Right forelimb (tissue), 1 donor: ENCODE measurements around the gene ZNF329.
A peak's percentile ranks its signal among the peaks of the same experiment; 100 is the strongest.

Experiments
- DNase-seq: peaks from one replicate; pipeline ENCODE4 v3.0.0-alpha.2; 2018

Gene ZNF329

DNA sequence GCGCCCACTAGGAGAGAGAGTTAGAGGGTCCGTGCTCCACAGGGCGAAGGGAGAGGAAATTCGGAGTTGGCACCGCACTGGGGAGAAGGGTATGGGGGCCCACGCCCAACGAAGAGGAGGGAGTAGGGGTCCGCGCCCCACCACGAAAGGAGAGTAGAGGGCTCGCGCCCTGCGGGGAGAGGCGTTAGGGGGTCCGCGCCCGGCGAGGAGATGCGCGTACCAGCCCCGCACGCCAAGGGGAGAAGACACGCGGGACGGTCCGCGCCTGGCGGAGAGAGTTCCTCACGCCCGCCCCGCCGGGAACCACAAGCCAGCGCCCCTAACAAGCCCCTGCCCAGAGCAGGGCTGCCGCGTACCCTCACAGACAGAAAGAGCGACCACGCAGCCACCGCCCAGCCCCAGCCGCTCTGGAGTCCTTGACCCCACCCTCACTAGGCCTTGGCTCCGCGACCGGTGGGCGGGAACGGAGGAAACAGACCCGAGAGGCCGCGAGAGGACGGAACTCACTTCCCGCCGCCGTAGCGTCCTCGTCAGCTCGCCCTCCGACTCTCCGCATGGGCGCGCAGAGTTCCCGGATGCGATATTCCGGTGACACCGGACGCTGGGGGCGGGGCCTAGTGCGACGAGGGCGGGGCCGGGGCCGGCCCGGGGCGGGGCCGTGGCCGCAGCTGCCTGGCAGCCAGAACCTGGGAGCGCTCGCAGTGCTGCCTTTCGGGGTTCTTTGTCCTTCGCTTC, 32.6 kb downstream of the ZNF329 start:
- DNase-seq, result peak; percentile 56

DNA sequence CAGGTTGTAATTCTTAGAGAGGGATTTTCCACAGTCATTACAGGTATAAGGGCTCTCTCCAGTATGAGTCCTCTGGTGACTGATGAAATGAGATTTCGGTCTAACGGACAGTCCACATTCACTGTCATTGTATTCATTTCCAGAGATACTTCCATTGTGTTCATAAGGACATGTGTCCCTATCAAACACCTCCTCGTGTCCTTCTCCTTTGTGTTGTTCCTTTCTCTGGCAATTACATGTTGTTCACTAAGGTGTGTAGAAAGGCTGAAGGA, 42.1 kb downstream of the ZNF329 start:
- DNase-seq, result no peak

DNA sequence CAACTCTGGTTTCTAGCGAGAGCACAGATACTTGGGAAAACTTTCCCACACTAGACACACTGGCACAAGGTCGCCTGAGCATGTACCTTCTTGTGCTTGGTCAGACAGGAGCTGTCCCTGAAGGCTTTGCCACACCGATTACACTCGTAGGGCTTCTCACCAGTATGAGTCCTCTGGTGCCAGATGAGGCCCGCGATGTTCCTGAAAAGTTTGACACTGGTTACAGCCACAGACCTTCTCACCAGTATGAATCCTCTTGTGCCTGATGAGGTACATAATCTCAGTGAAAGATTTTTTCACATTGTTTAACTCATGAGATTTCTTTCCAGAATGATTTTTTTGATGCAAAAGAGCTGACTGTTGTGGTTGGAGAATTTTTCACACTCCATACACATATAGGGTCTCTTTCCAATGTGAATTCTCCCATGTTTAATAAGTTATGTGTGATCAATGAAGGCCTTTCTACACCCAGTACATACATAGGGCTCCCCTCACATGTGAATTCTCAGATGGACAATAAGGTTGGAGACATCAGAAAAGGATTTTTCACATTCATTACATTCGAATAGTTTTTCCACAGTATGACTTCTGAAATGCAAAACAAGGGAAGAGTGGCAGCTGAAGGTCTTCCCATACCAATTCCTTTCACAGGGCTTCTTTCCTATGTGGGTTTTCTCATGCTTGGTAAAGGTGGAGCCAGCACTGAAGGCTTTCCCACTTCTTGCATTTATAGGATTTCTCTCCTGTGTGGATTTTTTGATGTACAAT, 42.6 kb downstream of the ZNF329 start:
- DNase-seq, result no peak

DNA sequence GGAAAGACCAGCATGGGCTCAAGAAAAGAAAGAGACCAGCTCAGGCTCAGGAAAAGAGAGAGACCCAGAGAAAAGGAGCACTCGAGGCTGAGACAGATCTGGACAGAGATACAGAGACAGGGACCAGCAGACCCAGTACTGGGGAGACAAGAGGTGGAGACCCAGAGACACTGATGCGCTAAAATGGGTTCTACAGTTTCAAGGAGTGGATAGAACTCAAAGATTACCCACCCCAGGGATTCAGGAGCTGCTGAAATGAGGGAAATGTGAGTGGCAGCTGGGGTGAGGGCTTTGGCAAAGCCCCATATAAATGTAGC, 51.9 kb downstream of the ZNF329 start:
- no peak for DNase-seq

DNA sequence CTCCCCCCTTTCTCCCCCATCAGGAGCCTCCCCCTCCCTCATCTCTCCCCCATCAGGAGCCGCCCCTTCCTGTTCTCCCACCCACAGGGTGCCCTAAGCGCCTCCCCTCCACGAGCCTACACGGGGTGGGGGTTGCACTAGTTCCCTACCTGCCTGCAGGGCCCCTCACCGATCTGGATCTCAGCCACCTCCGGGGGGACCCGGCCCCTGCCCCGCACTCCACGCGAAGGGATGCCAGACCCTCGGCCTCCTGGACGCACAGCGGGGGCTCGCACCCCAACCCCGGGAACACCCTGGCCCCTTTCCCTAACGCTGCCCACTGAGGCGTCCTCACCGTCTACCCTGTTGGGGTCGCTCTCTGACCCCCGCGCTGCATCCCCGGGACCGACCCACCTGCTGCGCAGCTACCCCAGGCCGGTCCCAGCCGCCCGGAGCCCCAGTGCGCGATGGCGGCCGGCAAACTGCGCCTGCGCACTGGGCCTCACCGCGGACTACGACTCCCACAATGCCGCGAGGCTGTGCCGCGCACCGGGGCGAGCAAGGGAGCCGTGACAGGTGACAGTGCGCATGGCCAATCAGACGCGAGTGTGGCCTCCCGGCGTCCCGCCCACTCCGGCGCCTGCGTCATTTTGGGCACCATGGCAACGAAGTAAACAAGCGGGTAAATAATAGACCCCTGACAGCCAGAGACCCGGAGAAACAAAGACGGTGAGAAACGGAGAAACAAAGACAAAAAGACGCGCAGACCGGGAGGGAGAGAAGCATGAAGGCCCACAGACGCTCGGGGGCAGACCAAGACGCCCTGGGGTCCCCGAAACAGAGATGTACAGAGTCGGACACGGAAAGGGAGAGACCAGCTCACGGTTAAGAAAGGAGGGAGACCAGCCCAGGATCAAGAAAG, 52.6 kb downstream of the ZNF329 start, which contains the start of gene ZSCAN18:
ZSCAN18 (minus strand) TSS at position 451 of the 901 bp plus-strand sequence. CDS start 7,964 bp downstream, outside the sequence.
- DNase-seq, result peak; percentile 99

DNA sequence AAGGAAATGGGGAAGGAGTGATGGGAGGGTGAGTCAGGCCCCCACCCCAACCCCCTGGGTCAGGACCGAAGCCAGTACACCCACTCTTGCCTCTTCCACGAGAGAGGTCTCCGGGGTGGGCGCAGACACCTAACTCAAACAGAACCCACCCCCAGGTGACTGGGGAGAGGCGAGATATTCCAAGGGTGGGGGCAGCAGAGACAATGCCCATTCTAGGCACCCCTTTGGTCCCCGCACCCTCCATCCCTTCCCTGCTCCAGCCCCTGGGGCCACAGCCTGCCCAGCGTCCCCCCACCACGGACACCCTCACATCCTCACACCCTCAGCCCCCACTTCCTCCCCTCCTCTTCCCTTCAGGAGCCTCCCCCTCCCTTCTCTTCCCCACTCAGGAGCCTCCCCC, 53.2 kb downstream of the ZNF329 start:
- no peak for DNase-seq

DNA sequence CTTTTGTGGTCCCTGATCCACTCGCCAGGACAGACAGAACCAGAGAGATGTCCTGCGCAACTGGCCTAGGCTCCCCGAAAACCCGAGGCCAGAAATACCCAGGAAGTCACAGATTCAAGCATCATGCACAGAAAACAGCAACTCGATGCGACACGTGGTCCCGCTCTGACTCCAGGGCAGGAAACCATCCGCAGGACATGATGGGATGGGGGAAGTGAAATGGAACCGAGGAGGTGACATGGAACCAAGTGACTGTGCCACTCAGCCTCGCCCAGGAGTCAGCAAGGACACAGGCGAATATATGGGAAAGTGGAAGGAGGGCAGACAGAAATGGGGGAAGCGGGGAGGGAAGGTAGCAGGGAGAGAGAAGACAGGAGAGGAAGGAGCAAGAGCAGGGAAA, 53.7 kb downstream of the ZNF329 start:
- no peak for DNase-seq

DNA sequence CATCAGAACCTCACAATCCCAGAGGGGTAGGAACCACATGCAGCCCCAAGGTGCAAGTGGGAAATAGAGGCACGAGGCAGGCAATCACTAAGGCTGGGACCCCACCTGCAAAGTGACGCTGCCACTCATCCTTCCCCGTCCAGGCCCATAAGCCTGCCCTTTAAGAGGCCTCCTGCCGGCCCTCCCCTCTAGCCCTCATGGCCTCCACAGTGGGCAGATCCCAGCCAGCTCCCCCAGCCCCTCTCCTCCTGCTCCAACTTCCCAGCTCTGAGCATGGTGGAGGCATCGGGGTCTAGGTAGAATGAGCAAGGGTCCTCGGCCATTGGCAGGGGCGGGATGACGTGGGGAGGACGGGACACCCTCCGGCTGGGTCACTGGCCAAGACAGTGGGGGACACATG, 55.3 kb downstream of the ZNF329 start:
- DNase-seq, result no peak

DNA sequence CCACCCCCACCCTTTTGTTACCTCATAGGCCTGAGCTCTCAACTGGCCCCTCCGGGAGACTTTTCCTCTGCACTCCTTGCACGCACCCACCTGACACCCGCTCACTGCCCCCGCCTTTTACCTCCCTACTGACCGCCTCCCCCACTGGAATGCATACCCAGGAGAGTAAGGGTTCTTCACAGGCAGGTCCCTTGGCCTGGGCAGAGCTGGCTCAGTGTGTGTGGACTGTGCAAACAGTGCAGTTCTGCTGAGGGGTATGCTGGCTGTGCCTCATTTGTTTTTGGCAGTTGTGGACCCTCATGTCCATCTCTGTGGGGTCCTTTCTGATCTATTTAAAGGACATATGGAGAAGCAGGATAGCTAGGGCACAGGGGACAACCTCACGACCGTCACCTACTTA, 57.5 kb downstream of the ZNF329 start:
- DNase-seq, result no peak

DNA sequence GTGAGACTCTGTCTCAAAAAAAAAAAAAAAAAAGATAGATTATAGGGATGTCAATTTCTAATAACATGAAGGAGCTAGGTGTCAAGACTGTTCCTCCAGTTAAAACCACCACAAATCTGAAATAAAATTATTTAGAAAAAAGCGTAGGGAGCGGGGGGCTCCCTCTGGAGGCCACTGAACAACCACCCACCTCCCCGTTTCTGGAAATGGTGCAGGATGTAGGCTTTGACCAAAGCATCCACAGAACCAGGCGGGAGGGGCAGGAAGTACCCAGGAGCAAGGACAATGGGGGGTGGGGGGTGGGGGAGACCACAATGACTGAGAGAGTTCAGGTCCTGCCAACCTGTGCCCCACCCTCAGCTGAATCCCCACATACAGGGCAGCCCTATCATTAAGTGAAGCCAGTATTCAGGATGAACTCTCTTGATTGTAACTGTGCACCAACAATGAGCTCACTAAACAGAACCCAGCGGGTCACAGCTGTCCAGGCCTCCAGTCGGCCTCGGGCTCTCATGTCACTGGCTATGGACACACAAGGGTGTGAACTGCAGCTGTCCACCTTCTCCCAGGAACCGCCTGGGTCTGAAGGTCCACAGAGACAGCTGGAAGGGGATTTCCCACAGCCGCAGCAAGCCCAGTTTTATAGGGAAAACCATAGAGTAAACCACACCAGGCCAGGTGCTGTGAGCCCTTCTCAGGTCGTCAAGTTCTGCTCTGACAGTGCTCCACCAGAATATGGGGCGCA, 59.2 kb downstream of the ZNF329 start:
- DNase-seq, result no peak

DNA sequence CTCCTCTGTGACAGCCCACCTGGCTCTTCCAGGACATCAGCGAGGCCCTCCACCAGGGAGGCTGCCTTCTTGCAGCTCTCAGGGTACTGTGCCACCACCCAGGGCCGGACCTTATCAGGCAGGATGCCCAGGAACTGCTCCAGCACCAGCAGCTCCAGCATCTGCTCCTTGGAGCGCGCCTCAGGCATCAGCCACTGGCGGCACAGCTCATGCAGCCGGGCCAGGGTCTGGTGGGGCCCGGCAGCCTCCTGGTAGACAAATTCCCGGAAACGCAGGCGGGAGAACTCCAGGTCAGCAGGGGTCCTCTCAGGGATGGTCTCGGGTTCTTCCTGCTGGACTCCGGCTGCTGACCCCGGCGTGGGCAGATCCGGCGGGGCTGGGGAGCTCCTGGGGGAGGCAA, 60.7 kb downstream of the ZNF329 start:
- no peak for DNase-seq

DNA sequence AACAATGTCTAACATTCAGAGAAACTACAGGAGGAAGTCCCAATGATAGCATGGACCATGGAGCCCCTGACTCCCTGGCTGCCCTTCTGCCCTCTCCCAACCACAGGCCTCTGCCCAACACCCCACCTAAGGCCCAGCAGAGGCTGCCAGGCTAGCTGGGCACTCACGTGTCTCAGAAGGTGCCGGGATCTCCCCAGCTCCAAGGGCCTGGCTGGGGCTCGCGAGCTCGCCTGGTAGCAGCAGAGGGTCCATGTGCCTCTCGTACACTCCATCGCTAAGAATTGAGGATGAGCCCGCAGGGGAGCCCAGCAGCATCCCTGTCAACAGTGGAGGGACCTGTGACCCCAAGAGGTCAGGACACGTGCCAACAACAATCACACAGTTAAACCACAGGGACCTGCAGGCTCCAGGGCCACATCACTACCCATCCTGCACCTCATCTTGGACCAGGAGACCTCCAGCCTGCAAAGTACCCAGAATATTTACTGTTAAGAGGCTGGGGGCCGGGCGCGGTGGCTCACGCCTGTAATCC, 62.0 kb downstream of the ZNF329 start:
- no peak for DNase-seq

DNA sequence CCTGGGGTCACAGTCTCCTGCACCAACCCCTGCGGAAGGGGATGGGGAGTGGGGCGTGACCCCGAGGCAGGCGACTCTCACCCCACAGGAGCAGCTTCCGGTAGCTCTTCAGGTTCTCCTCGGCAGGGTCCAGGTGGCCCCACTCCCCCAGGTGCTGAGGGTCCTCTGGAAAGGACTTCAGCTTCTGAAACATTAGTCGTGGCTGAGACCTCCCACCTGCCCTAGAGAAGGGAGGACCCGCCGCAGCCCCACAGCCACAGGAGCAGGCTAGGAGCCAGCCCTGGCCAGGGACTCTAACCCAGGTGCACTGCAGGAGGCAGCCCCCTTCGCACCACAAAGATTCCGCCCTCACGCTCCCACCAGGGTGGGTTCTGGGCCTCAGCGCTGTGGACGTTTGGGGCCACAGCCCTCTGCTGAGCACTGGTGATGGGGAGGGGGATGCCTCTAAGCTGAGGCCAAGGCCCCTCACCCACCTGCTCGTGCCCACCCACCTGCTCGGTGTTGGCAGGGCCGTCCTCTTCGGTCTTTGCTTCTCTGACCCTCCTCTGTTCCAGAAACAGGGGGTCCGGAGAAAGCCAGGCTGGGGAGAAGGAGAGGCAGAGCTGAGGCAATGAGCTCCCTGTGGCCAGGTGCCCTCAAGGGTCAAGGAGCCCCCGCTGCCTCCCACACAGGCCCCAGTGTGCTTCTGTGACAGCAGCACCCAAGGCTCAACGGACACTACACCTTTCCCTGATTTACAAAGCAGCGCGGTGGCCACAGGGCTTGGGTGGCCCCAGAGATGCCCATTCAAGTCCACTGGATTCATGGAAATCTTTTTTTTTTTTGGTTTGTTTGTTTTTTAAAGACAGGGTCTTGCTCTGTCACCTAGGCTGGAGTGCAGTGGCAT, 63.5 kb downstream of the ZNF329 start:
- DNase-seq, result no peak

DNA sequence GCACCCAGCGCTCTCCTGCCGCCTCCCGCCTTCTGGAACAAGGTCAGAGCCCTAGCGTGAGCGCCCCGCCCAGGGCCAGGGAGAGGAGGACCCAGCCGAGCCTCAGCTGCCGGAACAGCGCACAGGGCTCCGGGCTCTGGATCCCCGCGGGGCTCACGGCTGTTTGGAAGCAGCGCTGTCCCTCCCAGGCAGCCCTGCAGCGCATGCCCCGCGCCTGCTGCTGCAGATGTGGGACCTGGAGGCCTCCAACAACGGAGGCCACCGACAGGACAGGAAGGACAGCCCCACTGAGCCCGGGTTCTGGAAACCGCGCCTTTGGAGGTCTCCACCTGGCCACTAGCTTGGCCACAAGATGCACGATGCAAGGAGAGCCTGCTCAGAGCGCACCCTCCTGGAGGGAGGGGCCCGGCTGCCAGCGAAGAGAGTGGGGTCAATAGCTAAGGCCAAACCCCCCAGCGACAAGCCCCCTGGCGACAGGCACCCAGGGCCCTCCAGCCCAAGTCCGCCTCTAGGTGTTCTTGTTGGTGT, 65.2 kb downstream of the ZNF329 start:
- DNase-seq, result no peak

DNA sequence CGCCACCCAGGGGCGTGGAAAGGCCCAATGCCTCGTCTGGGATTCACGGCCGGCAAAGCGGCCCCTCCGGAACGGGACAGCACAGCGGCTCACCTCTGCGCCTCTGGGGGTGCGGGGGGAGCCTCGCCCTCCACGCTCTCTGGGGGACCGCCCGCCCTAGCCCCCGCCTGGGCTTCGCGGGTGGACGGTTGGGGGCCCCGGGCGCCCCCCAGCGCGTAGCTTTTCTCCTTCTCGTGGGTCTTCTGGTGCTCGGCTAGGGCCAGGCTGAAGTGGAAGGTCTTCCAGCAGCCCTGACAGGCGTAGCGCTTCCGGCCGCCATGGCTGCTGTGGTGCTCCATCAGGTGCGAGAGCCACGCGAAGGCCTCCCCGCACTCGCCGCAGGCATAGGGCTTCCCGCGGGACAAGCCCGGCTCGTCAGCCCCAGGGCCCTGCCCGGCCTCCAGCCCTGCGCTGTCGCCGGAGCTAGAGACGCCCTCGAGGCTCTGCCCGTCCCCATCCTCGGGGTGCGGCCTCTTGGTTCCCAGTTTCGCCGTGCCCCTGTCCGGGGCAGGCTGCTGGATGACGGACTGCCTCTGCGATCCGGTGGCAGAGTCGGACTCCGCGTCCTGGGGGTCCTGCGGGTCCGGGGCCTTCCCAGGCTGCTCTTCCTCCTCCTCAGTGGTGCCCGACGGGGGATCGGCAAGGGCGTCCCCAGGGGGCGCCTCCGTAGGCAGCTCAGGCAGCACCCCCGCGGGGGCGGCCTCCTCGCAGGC, 65.8 kb downstream of the ZNF329 start:
- DNase-seq, result no peak

DNA sequence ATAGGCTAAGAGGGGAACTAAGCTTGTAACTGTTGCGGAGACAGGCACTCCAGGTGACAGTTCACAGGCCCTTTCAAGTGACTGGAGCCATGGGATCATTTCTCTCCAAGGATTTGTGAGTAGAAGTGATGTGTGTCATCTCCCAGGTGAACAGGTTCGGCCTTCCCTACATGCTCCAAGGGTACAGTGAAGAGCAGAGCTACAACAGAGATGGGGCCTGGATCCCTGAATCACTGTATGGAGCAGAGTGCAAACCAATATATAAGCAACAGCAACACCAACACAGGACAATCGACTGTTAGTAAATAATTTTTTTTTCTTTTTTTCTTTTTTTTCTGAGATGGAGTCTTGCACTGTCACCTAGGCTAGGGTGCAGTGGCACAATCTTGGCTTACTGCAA, 67.6 kb downstream of the ZNF329 start:
- no peak for DNase-seq

DNA sequence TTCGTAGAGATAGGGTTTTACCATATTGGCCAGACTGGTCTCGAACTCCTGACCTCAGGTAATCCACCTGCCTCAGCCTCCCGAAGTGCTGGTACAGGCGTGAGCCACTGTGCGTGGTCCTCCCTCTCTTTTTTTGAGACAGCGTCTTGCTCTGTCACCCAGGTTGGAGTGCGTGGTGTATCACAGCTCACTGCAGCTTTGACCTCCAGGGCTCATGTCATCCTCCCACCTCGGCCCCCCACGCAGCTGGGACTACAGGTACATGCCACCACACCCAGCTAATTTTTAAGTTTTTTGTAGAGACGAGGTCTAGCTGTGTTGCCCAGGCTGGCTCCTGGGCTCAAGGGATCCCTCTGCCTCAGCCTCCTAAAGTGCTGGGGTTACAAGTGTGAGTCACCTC, 70.8 kb downstream of the ZNF329 start:
- DNase-seq, result no peak
